HS-27A (cell line): ENCODE results near the gene SCGB2A2.

Source experiments
- DNase-seq: peaks from one replicate; pipeline ENCODE4 v3.0.0-alpha.2; 2012; ENCODE audit warnings: low read depth, missing footprints

Gene SCGB2A2

GRCh38 chr11:62269654-62270278 is at the start of gene SCGB2A2:
SCGB2A2 (plus strand) TSS chr11:62270158; CDS start chr11:62270217, 59 bp downstream.
- DNase-seq, result no peak

GRCh38 chr11:62221498-62221897 is 48.5 kb upstream of the SCGB2A2 start:
- no peak for DNase-seq

- DNase-seq, result no peak
Measured at GRCh38 chr11:62223095-62223494, 46.9 kb upstream of the SCGB2A2 start.

GRCh38 chr11:62233730-62234129 is 36.2 kb upstream of the SCGB2A2 start:
- DNase-seq, result no peak

GRCh38 chr11:62236187-62236586 is 33.8 kb upstream of the SCGB2A2 start:
- DNase-seq, result no peak

- no peak for DNase-seq
Measured at GRCh38 chr11:62237499-62237898, 32.5 kb upstream of the SCGB2A2 start.

GRCh38 chr11:62238151-62238550 is 31.8 kb upstream of the SCGB2A2 start:
- no peak for DNase-seq

GRCh38 chr11:62241095-62241494 is 28.9 kb upstream of the SCGB2A2 start:
- DNase-seq, result no peak

- DNase-seq, result no peak
Measured at GRCh38 chr11:62242021-62242420, 27.9 kb upstream of the SCGB2A2 start, which contains the start of gene SCGB1D2. SCGB1D2 (plus strand) TSS chr11:62242239; CDS start chr11:62242308, 69 bp downstream.

- DNase-seq, result no peak
Measured at GRCh38 chr11:62245271-62245753, 24.6 kb upstream of the SCGB2A2 start.

GRCh38 chr11:62251698-62252097 is 18.3 kb upstream of the SCGB2A2 start:
- DNase-seq, result no peak

- no peak for DNase-seq
Measured at GRCh38 chr11:62253999-62254542, 15.9 kb upstream of the SCGB2A2 start.

- no peak for DNase-seq
Measured at GRCh38 chr11:62256281-62256680, 13.7 kb upstream of the SCGB2A2 start.

GRCh38 chr11:62260261-62260953 is 9.6 kb upstream of the SCGB2A2 start:
- DNase-seq, result no peak

- no peak for DNase-seq
Measured at GRCh38 chr11:62264004-62264403, 6.0 kb upstream of the SCGB2A2 start.

- no peak for DNase-seq
Measured at GRCh38 chr11:62266558-62266957, 3.4 kb upstream of the SCGB2A2 start.

GRCh38 chr11:62267050-62267449 is 2.9 kb upstream of the SCGB2A2 start:
- DNase-seq, result no peak

- DNase-seq, result no peak
Measured at GRCh38 chr11:62267576-62267975, 2.4 kb upstream of the SCGB2A2 start.

GRCh38 chr11:62273284-62273683 is 3.3 kb downstream of the SCGB2A2 start:
- no peak for DNase-seq

- DNase-seq, result no peak
Measured at GRCh38 chr11:62273789-62274275, 3.9 kb downstream of the SCGB2A2 start.

GRCh38 chr11:62280452-62280851 is 10.5 kb downstream of the SCGB2A2 start:
- no peak for DNase-seq

- DNase-seq, result no peak
Measured at GRCh38 chr11:62295504-62295903, 25.5 kb downstream of the SCGB2A2 start.

- no peak for DNase-seq
Measured at GRCh38 chr11:62298975-62299374, 29.0 kb downstream of the SCGB2A2 start, which contains the start of gene SCGB1D4. SCGB1D4 (minus strand) TSS chr11:62299075; CDS start chr11:62299010, 65 bp downstream.
